Hippocampal formation (tissue), 2 donors: Measurements from ENCODE around the gene SYT15B.
"Not testable (repeated sequence)": the region's sequence is repeated elsewhere in the genome, so short reads cannot be mapped to it uniquely, and the experiment has no call there.

Experiments
- DNase-seq, 2 donors: peaks; one replicate each; lab custom pipeline; 2025; lab: John Stamatoyannopoulos, UW

The SYT15B gene

DNA sequence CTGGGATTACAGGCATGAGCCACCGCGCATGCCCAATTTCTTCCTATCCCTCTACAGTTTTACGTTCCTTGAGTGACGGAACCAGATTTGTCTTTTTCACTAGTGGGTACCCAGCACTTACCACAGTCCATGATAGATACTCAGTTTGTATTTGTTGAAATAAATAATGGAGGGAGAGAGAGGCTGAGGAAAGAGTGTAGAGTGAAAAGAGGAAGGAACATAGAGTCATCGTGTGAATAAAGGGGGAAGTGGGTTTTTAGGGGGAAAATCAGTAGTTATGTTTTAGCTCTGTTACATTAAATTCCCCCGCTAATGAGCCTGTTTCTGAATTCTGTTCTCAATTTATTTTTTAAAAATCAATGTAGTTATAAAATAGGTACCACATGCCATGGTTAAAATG, 37.7 kb downstream of the SYT15B start:
- not testable (repeated sequence) for DNase-seq

DNA sequence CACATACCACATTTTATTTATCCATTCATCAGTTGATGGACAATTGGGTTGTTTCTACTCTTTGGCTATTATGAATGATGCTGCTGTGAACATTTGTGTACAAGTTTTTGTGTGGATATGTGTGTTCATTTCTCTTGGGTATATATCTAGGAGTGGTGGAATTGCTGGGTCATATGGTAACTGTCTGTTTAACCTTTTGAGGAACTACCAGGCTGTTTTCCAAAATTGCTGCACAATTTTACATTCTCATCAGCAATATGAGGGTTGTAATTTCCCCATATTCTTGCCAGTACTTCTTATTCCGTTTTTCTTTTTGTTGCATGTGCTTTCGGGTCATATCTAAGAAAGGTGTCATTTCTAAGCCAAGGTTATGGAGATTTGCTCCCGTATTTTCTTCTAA, 38.3 kb downstream of the SYT15B start:
- DNase-seq, result not testable (repeated sequence)

DNA sequence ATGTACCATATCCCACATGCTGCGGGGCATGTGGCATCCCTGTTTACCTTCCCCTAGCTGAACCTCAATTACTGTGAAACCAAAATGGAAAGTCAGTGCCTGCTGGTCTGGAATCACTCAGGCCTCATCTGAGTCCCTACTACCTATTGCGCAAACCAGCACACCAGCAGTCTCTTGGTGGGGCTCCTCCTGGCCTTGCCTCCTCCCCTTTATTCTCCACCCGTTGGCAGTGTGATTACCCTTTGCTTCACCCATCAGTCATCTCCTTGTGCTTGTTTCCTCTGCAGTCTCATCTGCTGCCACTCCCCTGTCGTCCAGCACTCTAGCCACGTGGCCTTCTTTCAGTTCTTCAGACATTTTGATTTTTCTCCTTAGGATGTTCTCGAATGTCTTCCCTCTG, 39.3 kb downstream of the SYT15B start:
- DNase-seq, result not testable (repeated sequence)

GRCh38 chr10:47723362-47723761, 40.0 kb downstream of the SYT15B start:
- not testable (repeated sequence) for DNase-seq

- DNase-seq, result not testable (repeated sequence)
Measured at GRCh38 chr10:47717011-47717769, 46.2 kb downstream of the SYT15B start.
